T-cell (primary cell): ENCODE measurements around the gene OR10H4. TPM values are rescaled to one million over a fixed set of nuclear protein-coding genes. Genes with fewer than 3 reads are reported as not detected.
"Not testable (repeated sequence)": the region's sequence is repeated elsewhere in the genome, so short reads cannot be mapped to it uniquely, and the experiment has no call there.

ENCODE experiments used
- ATAC-seq, 4 experiments: fragments of 200-7000 bp in 3 of 4; fragments of 150-1000 bp in 1 of 4; cut with Tn5 transposase; replicated peaks in 1 of 4; 1 replicate in 3 of 4; 2 replicates in 1 of 4; pipeline ENCODE4 v1.10.0; 2021; ENCODE audit warnings: moderate library complexity in 3 of 4, mild to moderate bottlenecking in 2 of 4, moderate number of reproducible peaks in 1 of 4
- CTCF ChIA-PET, 2 donors: fragments of 300-600 bp; sonication (Branson Sonifier 250); formaldehyde crosslinking; loops; one replicate each; lab custom pipeline; 2022; ENCODE audit warnings: antibody characterized with exemption in 2 of 2; lab: Charles Lee
- POLR2A ChIA-PET, 2 donors: fragments of 300-600 bp; sonication (Branson Sonifier 250); formaldehyde crosslinking; loops; one replicate each; lab custom pipeline; 2022; ENCODE audit warnings: antibody characterized with exemption in 2 of 2; lab: Charles Lee
- DNase-seq, 35 experiments: peaks; one replicate each; pipeline versions ENCODE4 v3.0.0 to v3.0.0-alpha.2; 2013 to 2023
- H3K27ac ChIP-seq: one replicate; pipeline ENCODE4 v1.5.1; 2013; ENCODE audit warnings: low read length
- H3K27me3 ChIP-seq, 2 experiments: replicated peaks in 1 of 2; 1 replicate in 1 of 2; 2 replicates in 1 of 2; pipeline versions ENCODE4 v1.6.1 to v1.7.0; 2013; ENCODE audit warnings: low read length in 1 of 2, mixed read lengths in 1 of 2; ENCODE audit not compliant: control insufficient read depth in 2 of 2, insufficient read depth in 2 of 2; ENCODE audit errors: extremely low read depth in 1 of 2
- H3K36me3 ChIP-seq, 2 donors: 1 replicate in 1 of 2; 2 replicates in 1 of 2; pipeline versions ENCODE4 v1.6.1 to v1.7.0; 2013; ENCODE audit warnings: low read length in 1 of 2; ENCODE audit not compliant: control insufficient read depth in 2 of 2, insufficient read depth in 1 of 2; ENCODE audit errors: extremely low read depth in 1 of 2
- H3K4me1 ChIP-seq, 2 experiments: 1 replicate in 1 of 2; 2 replicates in 1 of 2; pipeline versions ENCODE4 v1.6.1 to v1.7.0; 2013; ENCODE audit warnings: low read length in 2 of 2, mixed read lengths in 1 of 2; ENCODE audit not compliant: insufficient read depth in 2 of 2, control insufficient read depth in 1 of 2; ENCODE audit errors: extremely low read depth in 1 of 2
- H3K4me3 ChIP-seq, 2 donors: 1 replicate in 1 of 2; 2 replicates in 1 of 2; pipeline versions ENCODE4 v1.5.1 to v1.7.0; 2013; ENCODE audit warnings: mild to moderate bottlenecking in 2 of 2, low read length in 1 of 2, moderate library complexity in 1 of 2; ENCODE audit not compliant: control insufficient read depth in 1 of 2; ENCODE audit errors: extremely low read depth in 1 of 2
- H3K9me3 ChIP-seq: 2 replicates; pipeline ENCODE4 v1.7.0; 2013
- H3K27ac Mint-ChIP-seq, 2 donors: one replicate each; pipeline ENCODE4 v1.8.0; 2020 to 2021; ENCODE audit warnings: mild to moderate bottlenecking in 2 of 2, mixed read lengths in 2 of 2
- H3K27me3 Mint-ChIP-seq, 2 donors: one replicate each; pipeline ENCODE4 v1.8.0; 2021 to 2022; ENCODE audit warnings: mixed read lengths in 2 of 2
- H3K36me3 Mint-ChIP-seq: one replicate; pipeline ENCODE4 v1.8.0; 2021; ENCODE audit warnings: mixed read lengths
- H3K4me1 Mint-ChIP-seq, 3 donors: one replicate each; pipeline ENCODE4 v1.8.0; 2020 to 2022; ENCODE audit warnings: mixed read lengths in 3 of 3, mild to moderate bottlenecking in 1 of 3
- H3K4me3 Mint-ChIP-seq, 3 donors: one replicate each; pipeline ENCODE4 v1.8.0; 2020 to 2022; ENCODE audit warnings: mild to moderate bottlenecking in 3 of 3, mixed read lengths in 3 of 3, moderate library complexity in 3 of 3
- H3K9me3 Mint-ChIP-seq, 3 donors: one replicate each; pipeline ENCODE4 v1.8.0; 2020 to 2022; ENCODE audit warnings: mixed read lengths in 3 of 3
- WGBS: methylation state at CpG from one replicate; pipeline ENCODE4 v1.1.5; 2013; ENCODE audit warnings: missing lambda C conversion rate; ENCODE audit not compliant: insufficient coverage; 5-methylcytosine and 5-hydroxymethylcytosine counted together
- total RNA-seq, 35 experiments: library from RNA in 6 of 35; stranded (reverse) in 6 of 35; fragments of 120-200 nt in 1 of 35; gene quantifications; one replicate each; pipeline versions ENCODE4 v1.2.1 to v1.2.4 and lab custom pipeline; 2013 to 2026

Gene OR10H4
- total RNA-seq, 5 donors from 2014 or later (not counting 1 experiment from before 2014, with no cell fraction given), result not detected

DNA sequence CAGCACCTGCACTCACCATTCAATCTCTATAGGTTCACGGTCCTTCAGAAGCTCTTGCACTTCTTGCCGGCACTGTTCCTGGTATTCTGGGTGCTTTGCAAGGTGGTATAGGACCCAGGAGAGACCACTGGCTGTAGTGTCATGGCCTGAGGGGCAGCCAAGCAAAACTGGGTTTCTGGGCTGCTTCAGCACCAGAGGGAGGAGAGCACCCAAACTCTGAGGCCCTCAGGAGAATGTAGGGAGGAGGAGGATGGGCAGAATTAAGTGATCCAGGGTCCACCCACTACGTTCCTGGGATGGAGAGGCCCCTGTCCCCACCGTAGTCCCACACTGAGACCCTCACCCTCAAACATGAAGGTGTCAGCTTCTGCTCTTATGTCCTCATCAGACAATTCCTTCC lies 26.8 kb upstream of the OR10H4 start:
- DNase-seq, result no peak
- ChIA-PET CTCF (no interaction called here), POLR2A (no interaction called here)
- Mint-ChIP-seq H3K4me1 (no peaks in the 10 kb centered on the region), H3K36me3 (no peaks in the 10 kb centered on the region), H3K27me3 (peaks cover 37 to 48% of the 10 kb centered on the region in 2 donors), H3K27ac (no peak overlapping the region), H3K9me3 (no peaks in the 10 kb centered on the region), H3K4me3 (no peak overlapping the region)
- Histone ChIP-seq H3K27me3 (peaks cover 3 to 25% of the 10 kb centered on the region in 2 experiments), H3K4me1 (no peaks in the 10 kb centered on the region), H3K4me3 (no peak overlapping the region), H3K27ac (no peak overlapping the region), H3K36me3 (no peaks in the 10 kb centered on the region), H3K9me3 (no peaks in the 10 kb centered on the region)
- no peak for ATAC-seq
- WGBS, result 67% methylated on average over 2 of the region's 4 CpGs

- Histone ChIP-seq H3K9me3 (no peaks in the 10 kb centered on the region), H3K36me3 (no peaks in the 10 kb centered on the region), H3K27me3 (peaks cover 2 to 31% of the 10 kb centered on the region in 2 experiments), H3K4me3 (no peak overlapping the region), H3K4me1 (no peaks in the 10 kb centered on the region), H3K27ac (no peak overlapping the region)
- H3K4me1 Mint-ChIP-seq, result no peaks in the 10 kb centered on the region
- ChIA-PET POLR2A (no interaction called here), CTCF (interaction anchor here in 1 of 2 donors (0.6 kb wide), 1 partner anchor 265 kb away, joined by 3 read pairs; no protein-coding TSS in a partner anchor)
- H3K4me3 Mint-ChIP-seq, result no peak overlapping the region
- H3K9me3 Mint-ChIP-seq, result no peaks in the 10 kb centered on the region
- 82% methylated on average over 8 of the region's 8 CpGs for WGBS
- ATAC-seq, result no peak
- no peak overlapping the region for H3K27ac Mint-ChIP-seq
- DNase-seq, result no peak
- no peaks in the 10 kb centered on the region for H3K36me3 Mint-ChIP-seq
- H3K27me3 Mint-ChIP-seq, result peaks cover 47 to 50% of the 10 kb centered on the region in 2 donors
Observed at GRCh38 chr19:15923702-15924101, 25.1 kb upstream of the OR10H4 start.

DNA sequence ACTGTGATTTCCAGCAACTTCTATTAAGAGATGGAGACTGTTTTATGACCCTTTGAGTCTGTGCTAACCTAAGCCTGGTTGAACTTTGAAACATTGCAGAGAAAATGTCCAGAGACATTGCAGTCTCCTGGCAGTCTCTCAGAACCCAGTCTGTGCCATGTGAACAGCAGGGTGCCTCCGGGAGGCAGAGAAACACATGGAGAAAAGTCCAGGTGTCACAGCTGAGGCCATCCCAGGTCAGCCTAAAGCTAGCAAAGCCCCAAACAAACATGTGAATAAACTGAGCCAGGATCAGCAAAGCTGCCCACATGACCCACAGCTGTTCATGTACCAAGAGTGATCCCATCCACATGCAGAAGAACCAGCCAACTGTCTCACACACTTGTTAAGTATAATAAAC lies 22.3 kb upstream of the OR10H4 start:
- no peaks in the 10 kb centered on the region for H3K9me3 Mint-ChIP-seq
- peaks cover 0 to 49% of the 10 kb centered on the region in 2 experiments for H3K27me3 ChIP-seq

GRCh38 chr19:15928321-15928720 lies 20.5 kb upstream of the OR10H4 start:
- no CpG with 5 or more reads among the region's 3 CpGs for WGBS
- CTCF ChIA-PET, result no interaction called here

More for the DNA sequence above, 22.3 kb upstream of the OR10H4 start:
- Histone ChIP-seq H3K4me3 (no peak overlapping the region), H3K9me3 (no peaks in the 10 kb centered on the region), H3K36me3 (no peaks in the 10 kb centered on the region), H3K27ac (no peak overlapping the region), H3K4me1 (no peaks in the 10 kb centered on the region)
- ATAC-seq (no peak), DNase-seq (no peak)
- Mint-ChIP-seq H3K4me1 (no peaks in the 10 kb centered on the region), H3K4me3 (no peak overlapping the region), H3K27ac (no peak overlapping the region), H3K36me3 (no peaks in the 10 kb centered on the region), H3K27me3 (peaks cover 55 to 66% of the 10 kb centered on the region in 2 donors)
- no CpG with 5 or more reads among the region's 1 CpG for WGBS
- CTCF ChIA-PET, result no interaction called here
- POLR2A ChIA-PET, result no interaction called here

GRCh38 chr19:15933761-15934331 lies 15.0 kb upstream of the OR10H4 start:
- H3K4me1 ChIP-seq, H3K27ac ChIP-seq, POLR2A ChIA-PET, H3K4me3 Mint-ChIP-seq, DNase-seq, H3K9me3 ChIP-seq, CTCF ChIA-PET, H3K4me3 ChIP-seq, H3K4me1 Mint-ChIP-seq, H3K27ac Mint-ChIP-seq, ATAC-seq, H3K36me3 ChIP-seq, H3K36me3 Mint-ChIP-seq, H3K9me3 Mint-ChIP-seq: not testable (repeated sequence)
- peaks cover 20 to 24% of the 10 kb centered on the region in 2 donors for H3K27me3 Mint-ChIP-seq
- WGBS, result 66% methylated on average over 10 of the region's 12 CpGs
- H3K27me3 ChIP-seq, result peaks cover 2 to 52% of the 10 kb centered on the region in 2 experiments

More at GRCh38 chr19:15928321-15928720, 20.5 kb upstream of the OR10H4 start:
- Histone ChIP-seq H3K9me3 (no peaks in the 10 kb centered on the region), H3K4me1 (no peaks in the 10 kb centered on the region), H3K27ac (no peak overlapping the region), H3K4me3 (no peak overlapping the region), H3K36me3 (no peaks in the 10 kb centered on the region), H3K27me3 (peaks cover 0 to 46% of the 10 kb centered on the region in 2 experiments)
- Mint-ChIP-seq H3K9me3 (no peaks in the 10 kb centered on the region), H3K36me3 (no peaks in the 10 kb centered on the region), H3K4me1 (no peaks in the 10 kb centered on the region), H3K27ac (no peak overlapping the region), H3K4me3 (no peak overlapping the region), H3K27me3 (peaks cover 49 to 62% of the 10 kb centered on the region in 2 donors)
- DNase-seq (no peak), ATAC-seq (no peak)
- POLR2A ChIA-PET, result no interaction called here

DNA sequence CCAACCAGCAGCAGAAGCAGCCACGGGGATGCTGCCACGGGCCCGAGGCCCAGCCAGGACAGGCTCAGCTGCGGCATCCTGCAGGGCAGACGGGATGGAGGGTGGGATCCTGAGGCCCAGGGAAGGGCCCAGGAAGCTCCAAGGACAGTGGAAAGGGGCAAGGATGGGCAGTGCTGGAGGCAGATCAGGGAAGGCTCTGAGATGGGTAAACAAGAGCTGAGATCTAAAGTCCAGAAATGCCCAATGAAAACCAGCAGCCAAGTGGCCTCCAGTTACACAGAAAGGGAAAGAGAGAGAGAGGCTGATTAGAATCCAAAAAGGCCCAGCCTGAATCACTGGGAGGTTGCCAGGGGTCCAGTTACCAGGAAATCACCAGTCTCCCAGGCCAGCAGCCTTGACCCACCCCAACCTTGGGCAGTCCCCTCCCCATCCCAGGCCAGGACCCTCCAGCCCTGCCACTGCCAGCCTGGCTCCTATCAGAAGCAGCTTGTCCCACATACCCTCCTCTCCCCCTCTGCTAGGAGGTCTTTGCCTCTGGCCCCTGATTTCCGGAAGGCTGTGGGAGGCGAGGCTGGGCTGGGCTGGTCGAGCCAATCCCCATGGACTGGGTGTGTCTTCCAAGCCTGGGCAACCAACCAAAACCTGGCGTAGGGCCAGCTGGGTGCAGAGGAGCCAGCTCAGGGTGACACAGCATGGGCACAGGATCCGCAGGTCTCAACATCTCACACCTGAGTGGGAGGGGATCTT lies 14.3 kb upstream of the OR10H4 start, which contains the start of gene CYP4F11:
Gene CYP4F11 (minus strand): TSS at position 198 of the 747 bp plus-strand sequence. CDS start 121 bp downstream, at position 77.
- peaks cover 14 to 18% of the 10 kb centered on the region in 2 donors for H3K27me3 Mint-ChIP-seq
- no peak within 1 kb of the TSS for H3K4me3 Mint-ChIP-seq
- ChIA-PET CTCF (no interaction called here), POLR2A (no interaction called here)
- no peaks in the 10 kb centered on the region for H3K9me3 ChIP-seq
- ATAC-seq (no peak), DNase-seq (peak in 1 of 35 experiments; percentile 6)
- H3K27ac Mint-ChIP-seq, result no peak within 1 kb of the TSS
- H3K36me3 Mint-ChIP-seq, result no peaks in the 10 kb centered on the region
- no peaks in the 10 kb centered on the region for H3K36me3 ChIP-seq
- WGBS, result 52% methylated on average over 10 of the region's 10 CpGs
- no peak within 1 kb of the TSS for H3K4me3 ChIP-seq
- H3K27ac ChIP-seq, result no peak within 1 kb of the TSS
- H3K4me1 ChIP-seq, result no peaks in the 10 kb centered on the region
- H3K27me3 ChIP-seq, result peaks cover 2 to 51% of the 10 kb centered on the region in 2 experiments
- peaks cover 0 to 5% (median 0%) of the 10 kb centered on the region in 3 donors for H3K9me3 Mint-ChIP-seq
- H3K4me1 Mint-ChIP-seq, result no peaks in the 10 kb centered on the region
